Endothelial cell of umbilical vein (primary cell): ENCODE data around the gene OR1A1. TPM values are rescaled to one million over a fixed set of nuclear protein-coding genes. Genes with fewer than 3 reads are reported as not detected.
"Not testable (repeated sequence)": the region's sequence is repeated elsewhere in the genome, so short reads cannot be mapped to it uniquely, and the experiment has no call there.

Experiments
- BruUV-seq: library from RNA; stranded (reverse); fragments of 400-500 nt; replicated peaks from 2 replicates; lab custom pipeline; 2021; lab: Mats Ljungman, UMichigan
- CTCF ChIA-PET: fragments of 300-600, 350-600 bp; sonication (Branson Sonifier 250); formaldehyde crosslinking; loops from one replicate; lab custom pipeline; 2021; ENCODE audit warnings: antibody characterized with exemption, inconsistent platforms; lab: Charles Lee
- POLR2A ChIA-PET: fragments of 300-600, 350-600 bp; sonication (Branson Sonifier 250); formaldehyde crosslinking; loops from one replicate; lab custom pipeline; 2021; ENCODE audit warnings: antibody characterized with exemption, inconsistent platforms; lab: Charles Lee
- DNase-seq: peaks from one replicate; pipeline ENCODE4 v3.0.0-alpha.2; 2011; ENCODE audit warnings: low read depth, low spot score
- FAIRE-seq: peaks from 2 replicates; lab custom pipeline; 2011; peaks lifted over from hg19 to GRCh38; lab: Jason Lieb, UNC
- H2AFZ ChIP-seq: 2 replicates; pipeline ENCODE4 v1.6.0; 2012; ENCODE audit warnings: low read depth, low read length, control low read depth, inconsistent platforms
- H3K27ac ChIP-seq: 2 replicates; pipeline ENCODE4 v1.5.1; 2011; ENCODE audit warnings: low read depth, mild to moderate bottlenecking, control low read depth, low read length, moderate library complexity; ENCODE audit not compliant: insufficient read depth
- H3K27me3 ChIP-seq, 2 experiments: 2 replicates each; pipeline versions ENCODE4 v1.6.0 to v1.6.1; 2011; ENCODE audit warnings: low read length in 2 of 2, mixed read lengths in 1 of 2; ENCODE audit not compliant: control insufficient read depth in 2 of 2, insufficient read depth in 2 of 2
- H3K36me3 ChIP-seq, 2 experiments: 2 replicates in 1 of 2; 3 replicates in 1 of 2; pipeline ENCODE4 v1.5.1; 2011; ENCODE audit warnings: low read length in 2 of 2, mild to moderate bottlenecking in 1 of 2, moderate library complexity in 1 of 2; ENCODE audit not compliant: control insufficient read depth in 2 of 2, insufficient read depth in 2 of 2; ENCODE audit errors: extremely low read depth in 1 of 2
- H3K4me1 ChIP-seq: 3 replicates; pipeline ENCODE4 v1.5.1; 2011; ENCODE audit warnings: mild to moderate bottlenecking, low read length; ENCODE audit not compliant: control insufficient read depth, insufficient read depth; ENCODE audit errors: extremely low read depth
- H3K4me2 ChIP-seq: 2 replicates; pipeline ENCODE4 v1.6.1; 2011; ENCODE audit warnings: low read length, control low read depth, mixed read lengths; ENCODE audit not compliant: insufficient read depth
- H3K4me3 ChIP-seq, 3 experiments: fragments of 200-600 bp in 1 of 3; sonication (generic), shearing (Covaris generic) in 1 of 3; replicated peaks in 1 of 3; 2 replicates each; pipeline ENCODE4 v1.5.1; 2011 to 2016; ENCODE audit warnings: control low read depth in 3 of 3, low read length in 3 of 3, mild to moderate bottlenecking in 2 of 3, inconsistent platforms in 1 of 3, low read depth in 1 of 3, moderate library complexity in 1 of 3; ENCODE audit not compliant: insufficient read depth in 1 of 3
- H3K79me2 ChIP-seq: 2 replicates; pipeline ENCODE4 v1.6.0; 2012; ENCODE audit warnings: low read length, inconsistent platforms; ENCODE audit not compliant: control insufficient read depth, insufficient read depth
- H3K9ac ChIP-seq: replicated peaks from 2 replicates; pipeline ENCODE3; 2011; ENCODE audit warnings: low read length, control low read depth; ENCODE audit not compliant: insufficient read depth; ENCODE audit errors: extremely low read depth
- H3K9me1 ChIP-seq: replicated peaks from 3 replicates; pipeline ENCODE4 v1.6.0; 2011; ENCODE audit warnings: mild to moderate bottlenecking, low read length; ENCODE audit not compliant: control insufficient read depth, insufficient read depth; ENCODE audit errors: extremely low read depth
- H3K9me3 ChIP-seq: replicated peaks from 2 replicates; pipeline ENCODE4 v1.5.1; 2012; ENCODE audit warnings: low read length, inconsistent platforms; ENCODE audit not compliant: control insufficient read depth, insufficient read depth
- H4K20me1 ChIP-seq: replicated peaks from 2 replicates; pipeline ENCODE3; 2011; ENCODE audit warnings: mild to moderate bottlenecking, low read length; ENCODE audit not compliant: control insufficient read depth, insufficient read depth; ENCODE audit errors: extremely low read depth
- EZH2 ChIP-seq: IDR thresholded peaks from 2 replicates; pipeline ENCODE4 v1.6.1; 2012; ENCODE audit warnings: borderline replicate concordance, low read depth, mild to moderate bottlenecking, moderate library complexity, low read length, inconsistent platforms; ENCODE audit not compliant: severe bottlenecking
- FOS ChIP-seq: IDR thresholded peaks from 2 replicates; pipeline ENCODE4 v1.6.1; 2011; ENCODE audit warnings: mild to moderate bottlenecking, low read length, moderate library complexity, borderline replicate concordance; ENCODE audit not compliant: insufficient read depth
- GATA2 ChIP-seq: IDR thresholded peaks from 2 replicates; pipeline ENCODE4 v1.7.0; 2011; ENCODE audit warnings: low read depth, mild to moderate bottlenecking, moderate library complexity, mixed read lengths, low read length; ENCODE audit not compliant: insufficient read length, insufficient read depth
- JUN ChIP-seq: IDR thresholded peaks from 2 replicates; pipeline ENCODE4 v1.6.1; 2011; ENCODE audit warnings: borderline replicate concordance, low read depth; ENCODE audit not compliant: insufficient read length, insufficient read depth
- MYC ChIP-seq: IDR thresholded peaks from one replicate; pipeline ENCODE4 v1.6.1; 2011; ENCODE audit warnings: mild to moderate bottlenecking, low read depth, low read length
- POLR2A ChIP-seq: IDR thresholded peaks from 2 replicates; pipeline ENCODE4 v1.6.1; 2012; ENCODE audit warnings: low read depth, mild to moderate bottlenecking, control low read depth, low read length
- POLR2AphosphoS5 ChIP-seq: IDR thresholded peaks from 2 replicates; pipeline ENCODE4 v1.6.1; 2012; ENCODE audit warnings: low read depth, mild to moderate bottlenecking, control low read depth, low read length, moderate library complexity; ENCODE audit not compliant: insufficient read depth
- dilution Hi-C: fragments of 300-500 bp; cut with MboI; formaldehyde crosslinking; loops from one replicate; pipeline ENCODE4 v1.15.0; 2019; ENCODE audit warnings: low sequenced_read_pairs; ENCODE audit not compliant: extremely low pct_ligation_motif_present
- intact Hi-C: fragments of 100-400 bp; cut with micrococcal nuclease; formaldehyde crosslinking; loops from one replicate; pipeline ENCODE4 v1.10.0; 2022
- polyA plus RNA-seq, 4 experiments: library from polyadenylated mRNA; depleted of rRNA in 3 of 4; stranded (reverse) in 3 of 4; unstranded in 1 of 4; fragments of >200 nt; gene quantifications; 2 replicates each; pipeline versions ENCODE4 v1.2.1 to v1.2.3, GENCODE V29; 2011 to 2012; ENCODE audit warnings: missing spikeins in 1 of 4
- total RNA-seq: library from RNA; stranded (reverse); gene quantifications from 2 replicates; pipeline ENCODE4 v1.2.3, GENCODE V29; 2021
- TF ChIP-seq, protein P1 (sequence below), 2 donors: IDR thresholded peaks; 1 replicate in 1 of 2; 2 replicates in 1 of 2; pipeline ENCODE4 v1.5.1; 2011; ENCODE audit warnings: low read length in 2 of 2, mild to moderate bottlenecking in 2 of 2, moderate library complexity in 2 of 2, control low read depth in 1 of 2, inconsistent platforms in 1 of 2, low read depth in 1 of 2; ENCODE audit not compliant: insufficient read depth in 1 of 2; ENCODE audit errors: extremely low read depth in 1 of 2
- TF ChIP-seq, protein P2 (sequence below): IDR thresholded peaks from 2 replicates; pipeline ENCODE4 v1.6.1; 2011; ENCODE audit not compliant: insufficient read depth, insufficient read length

The OR1A1 gene
- total and polyA plus RNA-seq, 2 donors (not counting 3 experiments of a cell fraction or from before 2014, with no cell fraction given) = not detected

DNA sequence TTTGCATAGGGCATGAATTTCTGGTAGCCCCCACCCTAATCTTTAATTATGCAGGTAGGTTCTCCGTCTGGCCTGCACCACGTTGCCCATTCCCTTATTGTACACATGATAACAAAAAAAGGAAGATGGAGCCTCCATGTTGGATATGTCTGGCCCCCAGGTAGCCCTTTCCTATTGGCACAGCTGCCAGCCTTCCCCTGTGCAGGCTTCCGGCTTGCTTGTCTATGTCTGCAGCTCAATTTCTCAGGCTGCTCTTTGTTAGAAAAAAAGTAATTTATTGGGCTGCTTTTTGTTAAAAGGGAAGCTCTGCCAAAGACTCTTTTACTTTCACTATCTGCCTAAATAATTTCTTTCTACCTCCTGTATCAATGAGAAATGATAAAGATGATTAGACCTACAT lies 5.5 kb downstream of the OR1A1 start:
- no peak for FAIRE-seq
- Histone ChIP-seq H3K4me3 (no peak overlapping the region), H3K27me3 (no peaks in the 10 kb centered on the region), H3K4me2 (no peak overlapping the region), H4K20me1 (no peaks in the 10 kb centered on the region), H3K9me1 (no peaks in the 10 kb centered on the region), H3K9ac (no peak overlapping the region), H3K4me1 (no peaks in the 10 kb centered on the region), H3K36me3 (no peaks in the 10 kb centered on the region), H3K27ac (no peak overlapping the region), H2AFZ (no peak overlapping the region), H3K79me2 (no peaks in the 10 kb centered on the region), H3K9me3 (peaks cover 3% of the 10 kb centered on the region)
- no TSS peak for BruUV-seq
- intact Hi-C loops (no loop called here), dilution Hi-C loops (no loop called here)
- DNase-seq = no peak
- TF ChIP-seq JUN (no peak), EZH2 (no peak), POLR2AphosphoS5 (no peak)
- TF ChIP-seq, protein P1, sequence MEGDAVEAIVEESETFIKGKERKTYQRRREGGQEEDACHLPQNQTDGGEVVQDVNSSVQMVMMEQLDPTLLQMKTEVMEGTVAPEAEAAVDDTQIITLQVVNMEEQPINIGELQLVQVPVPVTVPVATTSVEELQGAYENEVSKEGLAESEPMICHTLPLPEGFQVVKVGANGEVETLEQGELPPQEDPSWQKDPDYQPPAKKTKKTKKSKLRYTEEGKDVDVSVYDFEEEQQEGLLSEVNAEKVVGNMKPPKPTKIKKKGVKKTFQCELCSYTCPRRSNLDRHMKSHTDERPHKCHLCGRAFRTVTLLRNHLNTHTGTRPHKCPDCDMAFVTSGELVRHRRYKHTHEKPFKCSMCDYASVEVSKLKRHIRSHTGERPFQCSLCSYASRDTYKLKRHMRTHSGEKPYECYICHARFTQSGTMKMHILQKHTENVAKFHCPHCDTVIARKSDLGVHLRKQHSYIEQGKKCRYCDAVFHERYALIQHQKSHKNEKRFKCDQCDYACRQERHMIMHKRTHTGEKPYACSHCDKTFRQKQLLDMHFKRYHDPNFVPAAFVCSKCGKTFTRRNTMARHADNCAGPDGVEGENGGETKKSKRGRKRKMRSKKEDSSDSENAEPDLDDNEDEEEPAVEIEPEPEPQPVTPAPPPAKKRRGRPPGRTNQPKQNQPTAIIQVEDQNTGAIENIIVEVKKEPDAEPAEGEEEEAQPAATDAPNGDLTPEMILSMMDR (IDR thresholded peaks at IDR 0.05; ENCODE audit: extremely low read depth in 1 of 2, insufficient read depth in 1 of 2, low read depth in 1 of 2, low read length in 2 of 2) = no peak
- POLR2A ChIA-PET = no interaction called here
- CTCF ChIA-PET = no interaction called here

DNA sequence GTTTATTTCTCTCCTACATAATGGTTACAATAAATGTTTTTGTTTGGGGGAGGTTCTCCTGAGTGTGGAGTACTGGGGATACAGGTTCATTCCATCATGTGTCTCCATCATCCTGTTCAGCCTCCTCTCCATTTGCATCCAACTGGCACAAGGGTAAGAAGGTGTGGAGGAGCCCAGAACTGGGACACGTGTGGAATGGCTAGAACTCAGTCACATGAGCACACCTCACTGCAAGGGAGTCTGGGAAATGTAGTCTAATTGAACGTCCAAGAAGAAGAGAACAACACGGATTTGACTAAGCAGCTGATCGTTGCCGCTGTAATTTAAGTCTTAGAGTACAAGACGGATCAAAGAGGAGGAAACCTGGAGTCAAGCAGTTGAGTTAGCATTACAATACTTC lies 6.1 kb downstream of the OR1A1 start:
- BruUV-seq = no TSS peak
- no peak for DNase-seq
- dilution Hi-C loops = no loop called here
- Histone ChIP-seq H3K9me1 (no peaks in the 10 kb centered on the region), H3K27ac (no peak overlapping the region), H4K20me1 (no peaks in the 10 kb centered on the region), H2AFZ (no peak overlapping the region), H3K9me3 (peaks cover 2% of the 10 kb centered on the region), H3K4me3 (no peak overlapping the region), H3K4me2 (no peak overlapping the region), H3K4me1 (no peaks in the 10 kb centered on the region), H3K79me2 (no peaks in the 10 kb centered on the region), H3K9ac (no peak overlapping the region), H3K27me3 (no peaks in the 10 kb centered on the region), H3K36me3 (no peaks in the 10 kb centered on the region)
- TF ChIP-seq FOS (no peak), JUN (no peak), POLR2A (no peak), MYC (no peak), EZH2 (no peak), POLR2AphosphoS5 (no peak), GATA2 (no peak)
- TF ChIP-seq, protein P2, sequence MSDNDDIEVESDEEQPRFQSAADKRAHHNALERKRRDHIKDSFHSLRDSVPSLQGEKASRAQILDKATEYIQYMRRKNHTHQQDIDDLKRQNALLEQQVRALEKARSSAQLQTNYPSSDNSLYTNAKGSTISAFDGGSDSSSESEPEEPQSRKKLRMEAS = no peak
- CTCF ChIA-PET = no interaction called here
- no peak for FAIRE-seq
- POLR2A ChIA-PET = no interaction called here
- intact Hi-C loops = no loop called here

DNA sequence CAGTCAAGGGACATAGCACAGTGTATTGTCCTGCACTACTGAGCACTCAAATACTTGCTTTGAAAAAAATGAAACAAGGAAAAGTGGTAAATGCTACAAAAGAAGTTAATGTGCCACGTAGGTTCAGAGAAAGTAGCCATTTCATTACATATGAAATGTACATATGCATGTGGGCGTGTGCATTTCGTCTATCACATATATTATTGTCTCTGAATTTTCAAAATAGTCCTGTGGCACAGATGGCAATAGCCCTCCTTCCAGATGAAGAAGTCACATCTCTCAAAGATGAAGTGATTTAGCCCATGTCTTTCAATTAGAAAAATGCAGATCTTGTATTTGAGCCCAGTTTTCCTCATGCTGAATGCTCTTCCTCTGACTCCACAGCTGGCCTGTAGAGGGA lies 12.5 kb downstream of the OR1A1 start:
- H2AFZ ChIP-seq, H3K79me2 ChIP-seq, H3K4me1 ChIP-seq, H3K9ac ChIP-seq, dilution Hi-C loops, H3K9me1 ChIP-seq, H3K27ac ChIP-seq, DNase-seq, H3K4me2 ChIP-seq, H3K27me3 ChIP-seq, FAIRE-seq, CTCF ChIA-PET, intact Hi-C loops, H3K4me3 ChIP-seq, H4K20me1 ChIP-seq, BruUV-seq, H3K9me3 ChIP-seq, POLR2A ChIA-PET, H3K36me3 ChIP-seq: not testable (repeated sequence)
